Activated naive CD4-positive, alpha-beta T cell treated with anti-CD3 and anti-CD28 coated beads, Interleukin-2, amount 50 U/mL, for 16 hours (primary cell): ENCODE data around the gene RNF215.
A peak's percentile ranks its signal among the peaks of the same experiment; 100 is the strongest.
"Not testable (repeated sequence)": the region's sequence is repeated elsewhere in the genome, so short reads cannot be mapped to it uniquely, and the experiment has no call there.

Source experiments
- DNase-seq: peaks from one replicate; pipeline ENCODE4 v3.0.0-alpha.2; 2020

The RNF215 gene

DNA sequence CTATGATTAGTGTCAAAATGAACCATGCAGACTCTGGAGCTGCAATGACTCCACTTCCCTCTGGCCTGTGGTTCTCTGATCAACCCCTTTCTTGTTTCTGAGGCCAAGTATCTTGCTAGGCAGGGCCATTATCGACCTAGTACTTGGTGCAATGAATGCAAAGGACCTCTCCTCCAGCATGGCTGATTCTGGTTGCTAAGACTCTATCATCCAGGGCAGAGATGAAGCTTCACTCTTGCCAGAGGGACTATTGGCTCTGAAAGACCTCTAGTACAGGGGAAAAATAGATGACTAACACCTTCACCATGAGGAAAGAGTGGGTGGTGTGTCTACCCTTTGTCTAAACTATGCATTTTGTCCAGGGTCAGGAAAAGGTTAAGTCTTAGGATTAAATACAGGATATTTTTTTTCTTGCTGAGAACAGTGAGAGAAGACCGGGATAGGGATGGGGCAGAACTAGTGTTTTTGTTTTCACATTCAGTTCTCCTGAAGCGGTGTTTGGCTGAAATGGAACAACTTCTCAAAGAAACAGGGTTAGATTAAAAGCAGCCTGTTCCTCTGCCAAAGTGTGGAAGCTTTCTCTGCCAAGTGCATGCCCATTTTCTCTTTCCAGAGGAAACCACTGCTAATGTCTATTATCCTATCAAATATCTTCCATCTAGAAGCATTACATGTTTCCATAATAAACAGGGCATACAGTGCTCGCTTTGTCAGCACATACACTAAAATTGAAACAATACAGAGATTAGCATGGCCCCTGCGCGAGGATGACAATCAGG is 33.3 kb upstream of the RNF215 start:
- no peak for DNase-seq

DNA sequence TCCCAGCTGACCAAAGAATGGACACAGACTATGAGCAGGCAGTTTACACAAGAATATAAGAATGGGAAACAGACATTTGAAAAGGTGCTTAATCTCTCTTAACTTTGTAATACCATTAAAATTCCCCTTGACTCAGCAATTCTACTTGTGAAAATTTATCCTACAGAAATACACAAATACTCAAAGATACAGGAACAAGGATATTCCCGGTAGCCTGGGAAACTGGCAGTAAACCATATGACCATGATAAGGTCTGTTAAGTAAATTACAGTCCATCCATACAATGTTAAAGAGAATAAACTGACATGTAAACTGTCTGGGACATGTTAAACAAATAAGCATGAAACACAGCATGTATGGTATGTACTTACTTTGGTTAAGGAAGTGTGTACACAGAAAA is 29.6 kb upstream of the RNF215 start:
- no peak for DNase-seq

DNA sequence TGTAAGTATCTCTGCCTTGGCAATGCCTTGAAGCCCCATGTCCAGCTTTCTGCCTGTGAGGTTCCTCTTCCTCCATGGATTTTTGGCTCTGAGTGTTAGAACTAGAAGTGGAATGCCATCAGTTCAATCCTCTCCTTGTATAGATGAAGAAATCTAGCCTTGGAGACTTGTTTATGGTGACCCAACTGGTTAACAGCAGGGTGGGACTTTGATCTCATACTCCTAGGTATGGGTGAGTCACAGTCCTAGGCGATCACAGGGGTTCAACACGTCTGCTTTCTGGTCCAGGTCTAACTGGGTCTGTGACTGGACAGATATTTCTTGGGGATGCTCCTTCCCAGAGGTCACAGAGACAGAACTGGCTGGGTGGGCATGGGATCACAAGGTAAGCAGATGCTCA is 29.2 kb upstream of the RNF215 start:
- DNase-seq, result no peak

DNA sequence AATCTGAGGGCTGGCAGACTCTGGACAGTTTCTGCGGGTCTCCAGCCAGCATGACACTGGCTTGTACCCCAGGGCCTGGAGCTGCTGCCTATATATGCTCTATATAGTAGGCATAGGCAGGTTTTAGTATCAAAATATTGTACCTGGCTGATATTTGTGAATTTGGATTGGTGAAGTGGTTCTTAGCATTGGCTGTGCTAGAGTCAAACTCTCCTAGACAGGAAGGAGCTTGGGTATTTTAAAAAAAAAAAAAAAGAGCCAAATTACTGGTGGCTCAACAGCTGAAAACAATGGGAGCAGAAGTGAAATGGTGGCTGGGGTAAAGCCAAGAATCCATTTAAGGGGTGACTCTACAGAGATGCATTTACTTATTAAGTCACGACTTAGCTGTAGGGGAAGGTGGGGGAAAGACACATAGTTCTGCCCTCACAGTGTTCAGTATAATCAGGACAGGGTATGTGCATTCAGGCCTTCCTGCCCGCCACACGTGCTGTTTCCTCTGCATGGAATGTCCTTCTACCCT is 27.4 kb upstream of the RNF215 start:
- no peak for DNase-seq

DNA sequence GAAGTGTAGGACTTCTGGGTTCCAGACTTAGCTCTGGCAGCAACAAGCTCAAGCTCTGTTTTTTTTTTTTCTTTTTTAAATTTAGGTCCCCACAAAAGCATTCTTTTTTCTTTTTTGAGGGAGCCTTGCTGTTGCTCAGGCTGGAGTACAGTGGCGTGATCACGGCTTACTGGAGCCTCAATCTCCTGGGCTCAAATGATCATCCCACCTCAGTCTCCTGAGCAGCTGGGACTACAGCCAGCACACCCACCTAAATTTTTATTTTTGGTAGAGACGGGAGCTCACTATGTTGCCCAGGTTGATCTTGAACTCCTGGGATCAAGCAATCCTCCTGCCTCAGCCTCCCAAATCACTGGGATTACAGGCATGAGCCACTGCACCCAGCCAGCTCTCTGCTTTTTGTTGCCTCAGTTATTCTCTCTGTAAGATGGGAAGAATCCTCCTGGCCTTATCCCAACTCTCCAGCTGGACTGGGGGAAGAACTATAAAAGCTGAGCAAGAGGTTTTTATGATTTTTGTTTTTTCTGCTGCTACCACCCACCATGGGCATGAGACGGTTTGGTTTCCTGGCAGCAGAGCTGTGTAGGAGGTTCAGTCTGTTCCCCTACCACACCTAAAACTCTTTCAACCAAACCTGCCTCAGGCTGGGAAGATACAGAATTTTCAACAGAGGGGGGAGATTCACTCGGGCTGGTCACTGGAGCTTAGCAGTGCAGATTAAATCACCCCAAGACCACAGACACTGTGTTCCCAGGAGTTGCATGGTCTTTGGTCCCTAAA is 26.7 kb upstream of the RNF215 start:
- no peak for DNase-seq

DNA sequence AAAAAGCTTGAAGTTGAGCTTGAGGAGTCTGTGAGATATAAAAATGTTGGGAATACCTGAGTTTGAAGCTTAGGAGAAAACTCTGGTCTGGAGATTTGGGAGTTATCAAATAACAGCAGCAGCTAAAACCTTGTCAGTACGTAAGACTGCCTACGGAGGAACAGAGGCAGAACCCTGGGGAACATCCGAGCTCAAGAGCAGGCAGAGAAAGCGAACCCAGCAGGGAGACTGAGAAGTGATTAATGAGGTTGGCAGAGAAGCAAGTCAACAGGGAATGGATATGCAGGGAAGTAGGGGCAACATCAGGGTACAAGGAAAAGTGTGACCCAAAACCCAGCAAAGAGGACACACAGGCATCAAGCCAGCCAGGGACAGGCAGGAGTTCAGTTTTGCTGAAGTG is 25.8 kb upstream of the RNF215 start:
- no peak for DNase-seq

DNA sequence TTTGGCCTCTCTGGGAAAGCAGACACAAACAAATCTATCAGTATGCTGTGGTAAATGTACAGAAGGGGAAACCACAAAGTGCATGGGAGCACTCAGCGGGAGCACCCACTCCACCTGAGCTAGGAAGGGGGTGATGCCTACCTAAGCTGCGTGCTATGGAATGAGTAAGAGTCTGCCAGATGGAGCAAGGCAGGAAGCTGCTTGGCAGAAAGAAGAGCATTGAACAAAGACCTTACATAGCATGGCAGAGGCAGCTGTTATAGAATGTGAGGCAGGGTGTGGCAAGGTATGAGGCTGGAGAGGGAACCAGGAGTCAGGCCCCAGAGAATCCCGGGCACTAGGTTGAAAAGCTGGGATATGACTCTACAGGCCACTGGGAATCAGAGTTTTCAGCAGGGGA is 24.6 kb upstream of the RNF215 start:
- DNase-seq, result no peak

DNA sequence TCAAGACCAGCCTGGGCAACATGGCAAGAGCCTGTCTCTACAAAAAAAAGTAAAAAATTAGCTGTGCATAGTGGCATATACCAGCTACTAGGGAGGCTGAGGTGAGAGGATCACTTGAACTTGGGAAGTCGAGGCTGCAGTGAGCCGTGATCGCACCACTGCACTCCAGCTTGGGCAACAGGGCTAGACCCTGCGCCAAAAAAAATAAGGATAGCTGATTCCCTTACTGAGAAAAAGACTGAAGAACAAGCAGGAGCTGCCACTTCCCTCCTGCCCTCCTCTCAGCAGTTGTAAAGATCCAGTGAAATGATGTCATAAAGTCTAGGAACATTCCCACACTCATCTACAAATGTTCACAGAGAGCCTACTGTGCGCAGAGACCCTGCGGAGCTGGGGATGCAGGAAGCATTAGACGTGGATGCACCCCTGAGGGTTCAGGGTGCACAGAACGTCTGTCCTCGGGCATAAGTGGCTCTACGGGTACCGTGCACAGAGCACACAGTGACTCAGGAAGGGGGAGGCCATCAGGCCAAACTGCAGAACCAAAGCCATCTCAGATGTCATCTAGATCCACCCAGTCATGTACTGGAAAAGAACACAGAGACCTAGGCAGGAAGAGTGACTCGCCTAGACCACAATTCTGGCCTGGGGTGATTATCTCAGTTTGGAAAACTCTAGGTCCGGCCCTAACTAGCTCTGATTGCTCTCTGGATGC is 21.3 kb upstream of the RNF215 start:
- DNase-seq, result no peak

DNA sequence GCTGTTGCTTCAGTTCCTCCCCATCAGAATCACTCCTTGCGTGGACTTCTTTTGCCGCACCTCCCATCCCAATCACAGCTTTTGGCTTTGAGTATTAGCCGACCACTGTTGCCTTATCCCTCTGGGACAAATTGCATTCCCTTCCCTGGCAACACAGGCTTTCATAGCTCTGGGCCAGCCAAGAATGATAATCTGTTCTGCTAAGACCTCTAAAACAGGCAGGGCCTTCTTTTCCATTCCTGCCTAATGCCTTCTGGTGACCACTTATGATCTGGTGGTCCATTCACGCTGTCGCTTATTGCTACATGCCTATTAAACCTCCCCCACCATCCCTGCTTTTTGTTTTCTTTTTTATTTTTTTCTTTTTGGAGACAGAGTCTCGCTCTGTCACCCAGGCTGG is 19.2 kb upstream of the RNF215 start:
- no peak for DNase-seq

DNA sequence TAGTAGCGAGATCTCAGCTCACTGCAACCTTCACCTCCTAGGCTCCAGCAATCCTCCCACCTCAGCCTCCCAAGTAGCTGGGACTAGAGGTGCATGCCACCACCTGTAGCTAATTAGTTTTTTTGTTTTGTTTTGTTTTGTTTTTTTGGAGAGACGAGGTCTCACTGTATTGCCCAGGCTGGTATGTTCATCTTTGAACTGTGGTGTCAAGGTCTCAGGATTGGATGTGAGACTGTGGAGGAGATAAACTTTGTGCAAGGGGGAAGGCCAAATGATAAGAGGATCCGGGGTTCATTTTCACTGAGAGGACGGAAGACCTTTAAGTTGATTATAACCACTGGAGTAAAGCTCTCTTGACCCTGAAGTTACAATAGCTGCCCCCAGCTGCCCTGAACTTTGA is 18.5 kb upstream of the RNF215 start:
- DNase-seq, result no peak

DNA sequence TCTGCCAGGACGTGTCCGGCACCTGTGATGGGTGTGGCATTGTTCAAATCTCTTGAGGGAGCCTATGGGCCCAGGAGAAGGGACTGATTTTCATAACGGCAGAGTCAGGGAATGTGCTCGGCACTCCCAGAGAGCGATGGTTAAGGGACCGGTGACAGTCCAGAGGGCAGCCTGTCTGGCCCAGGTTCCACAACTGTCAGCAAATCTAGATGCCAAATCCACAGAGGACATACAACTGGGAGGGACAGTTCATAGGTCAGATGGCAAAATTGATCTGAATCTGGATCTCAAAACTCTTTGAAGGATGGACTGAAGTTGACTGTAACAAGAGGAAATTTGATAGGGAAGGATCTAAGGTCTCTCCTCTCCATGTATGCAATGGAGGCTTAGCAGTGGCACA is 17.1 kb upstream of the RNF215 start:
- DNase-seq, result no peak

DNA sequence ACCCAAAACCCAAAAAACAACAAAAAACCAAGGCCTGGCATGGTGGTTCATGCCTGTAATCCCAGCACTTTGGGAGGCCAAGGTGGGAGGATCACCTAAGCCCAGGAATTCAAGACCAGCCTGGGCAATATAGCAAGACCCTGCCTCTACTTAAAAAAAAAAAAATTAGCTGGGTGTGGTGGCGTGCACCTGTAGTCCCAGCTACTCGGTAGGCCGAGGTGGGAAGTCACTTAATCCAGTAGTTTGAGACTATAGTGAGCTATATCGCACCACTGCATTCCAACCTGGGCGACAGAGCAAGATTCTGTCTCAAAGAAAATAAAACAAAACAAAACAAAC is 15.5 kb upstream of the RNF215 start:
- not testable (repeated sequence) for DNase-seq

DNA sequence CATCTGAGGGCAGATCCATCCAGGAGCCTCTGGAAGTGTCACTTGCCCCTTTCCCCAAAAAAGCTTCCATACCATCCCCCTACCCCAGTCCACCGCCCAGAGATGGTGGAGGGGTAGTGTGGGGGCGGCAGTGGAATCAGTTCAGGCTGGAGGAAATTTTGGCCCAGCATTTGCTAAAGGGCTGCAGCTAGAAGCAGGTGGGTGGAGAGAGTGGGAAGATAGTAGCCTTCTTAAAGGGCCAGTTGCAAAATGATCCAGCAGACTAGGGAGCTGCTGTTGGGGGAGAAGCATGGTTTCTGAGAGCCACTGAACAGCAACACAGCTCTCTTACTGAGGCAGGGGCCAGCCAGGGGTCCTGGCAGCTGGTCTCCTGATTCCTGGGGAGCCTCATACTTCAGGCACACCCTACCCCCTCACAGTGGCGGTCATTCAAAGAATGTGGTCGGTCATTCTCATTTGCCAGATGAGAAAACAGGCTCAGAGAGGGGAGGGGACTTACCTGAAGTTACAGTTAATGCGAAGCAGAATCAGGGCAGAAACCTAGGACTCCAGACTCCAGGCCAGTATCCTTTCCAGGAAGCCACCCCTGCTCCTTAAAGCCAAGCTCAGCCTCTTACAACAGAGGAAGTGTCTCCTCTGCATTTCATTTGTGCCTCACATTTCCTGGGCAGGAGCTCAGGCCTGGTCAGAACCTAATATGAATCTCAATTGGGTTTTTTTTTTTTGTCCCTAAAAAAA is 15.0 kb upstream of the RNF215 start:
- no peak for DNase-seq

DNA sequence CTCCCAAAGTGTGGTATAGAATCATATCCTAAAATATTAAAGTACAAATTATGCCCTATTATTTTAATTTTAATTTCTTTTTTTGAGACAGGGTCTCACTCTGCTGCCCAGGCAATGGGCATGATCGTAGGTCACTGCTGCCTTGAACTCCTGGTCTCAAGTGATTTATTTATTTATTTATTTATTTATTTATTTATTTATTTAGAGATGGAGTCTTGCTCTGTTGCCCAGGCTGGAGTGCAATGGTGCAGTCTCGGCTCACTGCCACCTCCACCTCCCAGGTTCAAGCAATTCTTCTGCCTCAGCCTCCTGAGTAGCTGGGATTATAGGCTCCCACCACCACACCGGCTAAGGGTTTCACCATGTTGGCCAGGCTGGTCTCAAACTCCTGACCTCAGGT is 13.8 kb upstream of the RNF215 start:
- not testable (repeated sequence) for DNase-seq

DNA sequence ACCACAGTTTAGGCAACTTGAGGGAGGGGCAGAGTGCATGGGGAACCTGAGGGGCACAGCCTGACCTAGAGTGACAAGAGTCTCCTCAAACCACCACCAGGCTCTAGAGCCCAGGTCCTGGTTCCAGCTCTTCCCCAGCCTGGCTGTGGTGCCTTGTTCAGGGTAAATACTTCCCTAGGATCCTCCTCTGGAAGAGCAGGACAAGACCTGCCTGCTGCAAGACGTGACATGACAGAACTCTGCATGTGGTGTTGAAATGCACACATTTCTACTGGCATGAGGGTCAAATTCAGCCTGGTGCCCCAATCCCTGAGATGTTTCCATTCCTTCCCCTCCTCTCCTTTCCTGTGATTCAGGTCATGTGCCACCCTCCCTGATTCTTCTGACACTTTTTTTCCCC is 12.9 kb upstream of the RNF215 start:
- DNase-seq, result no peak

DNA sequence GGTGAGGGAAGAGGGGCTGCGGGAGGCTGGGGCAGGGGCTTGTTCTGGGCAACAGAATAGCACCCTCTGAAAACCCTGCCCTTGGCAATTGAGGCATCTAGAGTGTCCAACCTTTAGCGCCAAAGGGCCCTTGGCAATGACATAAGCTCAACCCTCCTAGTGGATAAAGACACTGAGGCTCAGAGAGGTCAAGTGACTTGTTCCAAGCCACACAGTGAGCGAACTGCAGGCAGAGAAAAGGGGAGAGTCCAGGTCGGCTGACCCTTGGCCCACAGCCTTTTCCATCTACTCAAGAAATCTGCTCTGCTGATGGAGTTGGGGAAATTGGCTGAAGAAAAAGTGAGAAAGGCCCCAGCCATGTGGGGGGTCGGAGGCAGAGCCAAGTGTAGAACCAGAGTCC is 12.5 kb upstream of the RNF215 start:
- no peak for DNase-seq

DNA sequence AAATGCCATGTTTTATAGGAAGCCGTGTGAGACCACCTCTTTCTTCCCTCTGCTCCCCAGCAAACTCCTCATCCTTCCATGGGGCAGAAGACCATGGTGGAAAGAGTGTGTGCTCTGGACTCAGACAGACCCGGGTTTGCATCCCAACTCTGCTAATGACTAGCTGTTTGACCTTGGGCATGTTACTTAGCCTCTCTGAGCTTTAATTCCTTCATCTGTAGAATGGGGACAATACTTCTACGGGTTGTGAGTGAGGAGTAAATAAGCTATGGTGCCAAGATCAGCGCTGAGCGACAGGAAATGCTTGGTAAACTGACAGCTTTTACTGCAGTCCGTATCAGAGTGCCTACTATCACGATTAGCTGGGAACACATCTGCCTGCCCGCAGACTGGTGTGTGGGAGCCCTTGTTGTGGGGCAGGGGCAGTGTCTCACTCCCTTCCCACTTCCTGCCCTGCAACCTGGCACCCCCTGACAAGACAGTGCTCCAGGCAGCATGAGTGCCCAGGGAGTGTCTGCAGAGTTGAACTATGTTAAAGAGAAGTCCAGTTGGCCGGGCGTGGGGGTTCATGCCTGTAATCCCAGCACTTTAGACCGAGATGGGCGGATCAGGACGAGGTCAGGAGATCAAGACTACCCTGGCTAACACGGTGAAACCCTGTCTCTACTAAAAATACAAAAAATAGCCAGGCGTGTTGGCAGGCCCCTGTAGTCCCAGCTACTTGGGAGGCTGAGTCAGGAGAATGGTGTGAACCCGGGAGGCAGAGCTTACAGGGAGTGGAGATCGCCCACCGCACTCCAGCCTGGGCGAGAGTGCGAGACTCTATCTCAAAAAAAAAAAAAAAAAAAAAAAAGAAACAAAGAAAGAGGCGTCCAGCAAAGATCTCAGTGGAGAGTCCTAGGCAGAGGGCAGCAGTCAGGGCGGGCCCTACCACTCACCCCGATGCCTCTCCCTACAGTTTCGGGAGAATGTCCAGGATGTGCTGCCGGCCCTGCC is 11.8 kb upstream of the RNF215 start:
- no peak for DNase-seq

DNA sequence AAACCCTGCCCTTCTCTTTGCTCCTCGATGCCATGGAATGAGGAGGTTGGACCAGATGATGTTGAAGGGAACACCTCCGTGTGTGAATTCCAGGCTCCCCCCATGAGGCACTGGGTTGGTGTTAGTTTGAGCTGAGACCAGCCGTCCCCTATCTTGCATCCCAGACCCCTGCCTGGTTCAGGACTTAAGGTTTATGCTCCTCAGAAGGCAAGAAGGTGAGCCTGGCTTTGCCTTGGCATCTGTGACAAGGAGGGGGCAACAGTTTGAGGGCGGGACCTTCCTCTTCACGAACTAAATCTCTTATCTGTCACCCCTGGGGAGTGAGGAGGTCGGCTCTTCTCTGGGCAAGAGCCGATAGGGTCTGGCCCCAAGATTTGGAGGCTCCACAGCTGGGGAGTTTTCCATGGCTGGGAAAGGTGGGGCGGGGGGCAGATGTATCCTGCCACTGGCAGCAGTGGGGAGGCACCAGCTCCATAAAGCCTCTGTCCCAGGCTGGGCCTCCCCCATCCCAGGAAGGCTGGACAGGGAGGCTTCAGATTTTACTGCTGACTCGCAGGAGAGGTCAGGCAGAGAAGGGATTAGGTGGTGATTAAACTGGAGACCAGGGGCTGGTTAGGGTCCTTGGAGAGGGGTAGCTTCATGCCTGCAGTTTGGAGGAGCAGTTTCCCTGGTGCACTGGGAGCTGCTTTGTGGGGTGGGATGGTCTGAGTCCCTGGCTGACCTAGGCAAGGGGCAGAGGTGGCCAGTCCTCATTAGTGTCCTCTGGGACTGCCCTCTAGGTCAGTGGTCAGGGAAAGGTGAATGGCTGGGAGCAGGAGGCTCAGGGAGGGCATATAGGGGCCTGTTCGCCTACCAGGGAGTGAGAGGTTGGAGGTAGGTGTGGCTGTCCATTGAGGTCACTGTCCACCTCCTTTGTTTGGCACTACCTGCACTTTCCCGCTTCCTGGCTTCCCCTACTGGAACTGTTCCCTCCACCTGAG is 10.7 kb upstream of the RNF215 start:
- DNase-seq, result no peak

DNA sequence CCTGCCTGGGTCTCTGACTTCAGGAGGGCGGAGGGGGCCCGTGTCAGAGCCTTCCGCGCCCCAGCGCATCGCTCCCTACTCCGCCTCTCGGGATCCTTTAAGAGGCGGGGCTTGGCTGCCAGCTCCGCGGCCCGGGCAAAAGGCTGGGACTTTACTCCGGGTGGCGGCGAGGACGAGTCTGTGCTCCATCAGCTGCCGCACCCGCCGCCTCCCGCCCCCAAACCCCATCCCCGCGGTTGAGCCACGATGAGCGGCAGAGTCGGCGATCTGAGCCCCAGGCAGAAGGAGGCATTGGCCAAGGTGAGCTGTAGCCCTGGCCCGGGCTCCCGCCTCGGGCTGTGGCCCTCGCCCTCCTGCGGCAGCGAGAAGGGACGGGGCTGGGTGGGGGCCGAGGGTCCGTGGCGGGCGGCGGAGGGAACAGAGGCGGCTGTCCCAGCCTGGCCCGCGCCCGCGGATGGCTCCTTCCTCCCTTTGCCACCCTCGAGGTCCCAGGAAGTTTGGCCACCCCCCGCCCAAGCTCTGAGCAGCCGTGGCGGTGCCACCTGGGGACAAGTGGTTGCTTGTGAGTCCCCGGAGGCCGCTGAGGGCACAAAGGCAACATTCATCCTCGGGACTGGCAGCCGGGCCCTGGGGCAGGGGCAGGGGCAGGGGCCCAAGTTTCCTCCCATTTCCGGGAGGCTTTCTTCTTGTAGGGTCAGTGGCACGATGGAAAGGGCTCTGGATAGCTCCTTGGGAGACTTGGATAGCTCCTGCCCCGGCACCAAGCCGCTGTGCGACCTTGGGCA is 9.9 kb upstream of the RNF215 start, which contains the start of gene SEC14L2:
TSS of gene SEC14L2 (plus strand) at position 148 of the 785 bp plus-strand sequence. CDS start at position 247, 99 bp downstream.
- DNase-seq, result peak; percentile 69
